Suppressor macrophage (primary cell): ENCODE data around the gene CTSL.

ENCODE experiments used
- DNase-seq, 4 experiments: peaks; one replicate each; pipeline ENCODE4 v3.0.0-alpha.2; 2020 to 2022
- total RNA-seq, 17 experiments: gene quantifications; one replicate each; lab custom pipeline; 2026; ENCODE audit warnings: mixed read lengths in 6 of 17, inconsistent platforms in 3 of 17; lab: John Stamatoyannopoulos, UW

The CTSL gene
- 604 to 1,602 (median 1,056) reads per million in 17 experiments for total RNA-seq

DNA sequence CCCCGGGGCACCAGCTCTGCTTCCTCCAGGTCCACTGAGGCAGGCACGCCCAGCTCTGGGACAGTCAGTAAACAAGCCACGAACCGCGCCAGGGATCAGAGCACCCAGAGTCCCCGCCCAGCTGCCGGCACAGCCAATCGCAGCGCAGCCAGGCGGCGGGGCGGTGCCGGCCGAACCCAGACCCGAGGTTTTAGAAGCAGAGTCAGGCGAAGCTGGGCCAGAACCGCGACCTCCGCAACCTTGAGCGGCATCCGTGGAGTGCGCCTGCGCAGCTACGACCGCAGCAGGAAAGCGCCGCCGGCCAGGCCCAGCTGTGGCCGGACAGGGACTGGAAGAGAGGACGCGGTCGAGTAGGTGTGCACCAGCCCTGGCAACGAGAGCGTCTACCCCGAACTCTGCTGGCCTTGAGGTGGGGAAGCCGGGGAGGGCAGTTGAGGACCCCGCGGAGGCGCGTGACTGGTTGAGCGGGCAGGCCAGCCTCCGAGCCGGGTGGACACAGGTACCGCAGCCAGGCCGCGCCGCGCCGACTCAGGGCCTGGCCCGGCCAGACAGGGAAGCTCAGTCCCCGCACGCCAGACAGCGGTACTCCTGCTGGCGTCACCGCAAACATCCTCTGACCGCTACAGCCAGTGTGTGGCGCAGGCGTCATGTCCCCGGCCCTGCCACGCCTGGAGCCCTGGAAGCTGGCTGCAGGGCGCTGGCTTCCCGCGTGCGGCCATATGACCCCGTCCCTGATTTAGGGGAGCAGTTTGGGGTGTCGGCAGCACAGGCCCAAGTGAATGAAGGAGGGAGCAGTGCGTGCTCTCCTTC is at the start of gene CTSL:
Gene CTSL (plus strand): TSS at position 220 of the 810 bp plus-strand sequence. CDS start 1,485 bp downstream, outside the sequence.
- DNase-seq: peak; percentile 94 to 96 (median 95)

DNA sequence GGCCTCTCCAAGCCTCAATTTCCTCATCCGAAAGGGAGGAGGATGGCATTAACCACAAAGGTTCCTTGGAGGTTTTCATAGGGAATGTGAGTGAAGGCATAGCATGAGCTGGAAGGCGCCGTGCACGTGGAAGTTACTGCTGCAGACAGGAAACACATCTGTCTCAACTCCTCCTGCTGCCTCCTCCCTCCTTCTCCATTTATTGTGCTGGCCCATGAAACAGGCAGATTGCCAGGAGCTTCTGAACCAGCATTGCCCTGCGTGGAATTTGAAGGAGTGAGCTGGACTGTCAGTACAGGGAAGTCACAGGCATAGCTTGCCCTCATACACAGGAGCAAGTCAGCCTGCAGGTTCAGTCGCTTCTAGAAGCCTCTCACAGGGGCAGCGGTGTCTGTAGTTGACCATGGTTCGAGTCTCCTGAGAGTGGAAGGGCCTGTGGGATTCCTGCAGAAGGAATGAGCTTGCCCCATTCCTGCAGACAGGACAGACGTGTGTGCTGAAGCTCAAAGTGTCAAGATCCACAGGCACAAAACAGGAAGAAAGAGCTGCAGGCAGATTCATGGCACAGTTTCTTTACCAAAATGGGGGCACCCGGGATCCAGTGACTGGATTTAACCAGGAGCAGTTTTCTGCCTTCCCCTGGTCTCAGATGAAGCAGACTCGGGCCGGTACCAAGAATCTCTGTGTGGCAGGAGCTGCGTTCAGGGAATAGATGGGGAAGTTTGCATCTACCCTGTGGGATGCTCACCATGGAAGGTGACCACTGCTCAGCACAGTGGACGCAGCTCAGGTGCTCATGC is 48.7 kb upstream of the CTSL start:
- peak; percentile 74 to 82 (median 78) for DNase-seq

- DNase-seq: no peak
Measured at GRCh38 chr9:87677776-87678587, 47.9 kb upstream of the CTSL start.

DNA sequence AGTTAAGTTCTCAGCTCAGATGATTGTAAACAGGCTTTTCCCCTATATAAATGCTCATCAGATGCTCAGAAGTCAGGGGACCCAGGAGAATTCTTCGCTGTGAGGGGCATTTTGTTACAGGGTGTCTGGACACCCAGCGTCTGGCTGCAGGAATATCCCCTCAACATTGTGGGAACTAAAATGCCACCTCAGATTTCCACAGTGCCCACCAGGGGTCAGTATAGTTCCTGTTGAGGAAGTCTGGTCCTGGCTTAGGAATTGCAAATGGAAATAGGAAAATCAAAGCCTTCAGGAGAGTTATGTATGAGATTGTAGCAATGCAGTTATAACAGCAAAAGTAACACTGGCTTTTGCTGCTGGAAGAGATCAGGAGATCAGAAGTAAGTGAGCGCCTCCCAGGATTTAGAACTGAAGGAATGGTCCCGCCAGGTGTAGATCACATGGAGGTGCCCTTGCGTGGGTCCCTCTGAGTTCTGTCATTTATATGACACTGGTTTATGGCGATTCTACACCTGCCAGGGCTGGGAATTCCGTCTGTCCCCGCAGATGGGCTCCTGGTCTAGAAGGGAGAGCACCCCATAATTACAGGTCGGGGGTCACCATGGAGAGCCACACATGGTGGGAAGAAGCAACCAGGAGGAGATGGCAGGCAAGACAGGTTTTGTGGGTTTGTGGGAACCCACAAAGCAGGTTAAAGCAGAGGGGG is 47.1 kb upstream of the CTSL start:
- peak; percentile 71 to 84 (median 76) for DNase-seq

GRCh38 chr9:87681271-87682061 is 44.5 kb upstream of the CTSL start:
- DNase-seq: no peak

GRCh38 chr9:87682085-87682484 is 43.8 kb upstream of the CTSL start:
- DNase-seq: no peak

DNA sequence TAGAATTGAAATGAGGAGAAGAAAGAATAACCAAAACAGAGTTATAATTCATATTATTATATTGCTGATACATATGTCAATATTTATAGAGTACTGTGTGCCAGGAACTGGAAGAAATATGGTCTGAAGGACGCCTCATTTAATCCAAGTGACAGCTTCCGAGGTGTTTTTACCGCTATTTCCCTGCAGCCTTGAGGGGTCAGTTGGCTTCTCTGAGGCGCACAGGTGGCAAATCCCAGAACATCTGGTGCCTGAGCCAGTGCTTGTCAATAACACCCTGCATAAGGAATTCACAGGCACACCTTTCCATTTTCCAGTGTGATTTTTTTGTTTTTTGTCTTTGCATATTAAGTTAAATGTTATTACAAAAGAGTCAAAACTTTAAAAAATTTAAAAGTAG is 43.3 kb upstream of the CTSL start:
- no peak for DNase-seq

DNA sequence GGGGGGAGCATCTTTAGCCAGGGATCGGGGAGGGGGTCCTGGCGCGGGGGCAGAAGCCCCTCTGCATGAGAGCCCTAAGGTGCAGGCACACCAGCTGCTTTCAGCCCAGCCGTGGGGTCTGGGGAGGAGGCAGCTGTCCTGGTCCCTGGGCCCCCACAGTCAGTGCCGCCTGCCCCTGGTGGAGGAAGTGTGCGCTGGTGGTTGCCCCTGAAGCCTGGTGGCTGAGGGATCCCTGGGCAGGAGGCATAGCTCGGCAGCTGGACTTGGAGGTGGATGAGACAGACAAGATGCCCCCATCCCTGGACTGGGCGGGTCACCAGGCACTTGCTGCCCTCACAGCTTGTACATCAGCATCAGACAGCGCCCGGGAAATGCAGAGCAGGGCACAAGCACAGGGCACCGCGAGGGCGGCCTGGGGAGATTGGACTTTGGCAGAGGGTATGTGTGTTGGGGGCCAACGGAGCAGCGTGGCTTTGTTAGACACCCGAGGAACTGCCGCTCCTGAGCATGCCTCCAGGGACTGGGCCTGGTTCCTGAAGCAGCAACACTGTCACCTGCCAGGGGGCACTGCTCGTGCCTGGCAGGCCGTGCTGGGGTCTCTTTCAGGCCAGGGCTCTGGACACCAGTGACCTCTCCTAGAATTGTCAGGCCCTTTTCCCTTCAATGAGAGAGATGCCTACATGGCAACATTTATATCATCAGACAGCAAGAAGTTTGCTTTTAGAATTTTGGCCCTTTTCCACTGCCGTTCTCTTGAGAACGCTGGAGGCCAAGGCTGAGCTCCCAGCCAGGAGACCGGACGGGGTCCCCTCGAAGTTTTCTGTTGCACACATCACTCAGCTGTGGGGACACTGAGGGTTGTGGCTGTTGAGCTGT is 41.9 kb upstream of the CTSL start:
- DNase-seq: no peak

DNA sequence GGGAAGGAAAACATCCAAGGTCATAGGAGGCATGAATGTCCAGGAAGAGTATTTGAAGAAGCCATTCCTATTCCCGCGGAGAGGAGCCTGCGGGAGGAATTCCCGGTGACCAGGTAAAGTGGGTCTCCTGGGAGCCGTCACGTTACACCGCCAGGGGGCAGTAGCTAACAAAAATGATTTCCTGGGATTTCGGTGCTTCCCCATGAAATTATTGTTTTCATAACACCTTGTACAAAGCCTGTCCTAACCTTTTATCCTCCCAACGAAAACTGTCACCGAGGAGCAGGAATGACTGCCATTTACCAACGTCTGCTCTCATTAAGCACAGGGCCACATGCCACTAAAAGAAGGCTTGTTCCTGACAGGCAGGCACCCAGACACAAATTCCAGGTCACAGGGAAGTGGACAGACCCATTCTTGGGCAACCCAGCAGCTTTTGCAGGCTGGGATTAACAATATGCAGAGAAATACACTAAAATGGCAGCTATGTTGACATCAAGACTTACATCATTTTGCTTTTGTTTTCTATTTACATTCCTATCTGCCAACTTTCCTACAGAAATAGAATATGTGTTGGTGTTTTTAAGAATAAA is 41.2 kb upstream of the CTSL start:
- peak in 3 of 4 experiments; percentile 34 to 47 (median 41) for DNase-seq

- peak; percentile 45 to 74 (median 63) for DNase-seq
Measured at GRCh38 chr9:87685441-87685840, 40.5 kb upstream of the CTSL start.

DNA sequence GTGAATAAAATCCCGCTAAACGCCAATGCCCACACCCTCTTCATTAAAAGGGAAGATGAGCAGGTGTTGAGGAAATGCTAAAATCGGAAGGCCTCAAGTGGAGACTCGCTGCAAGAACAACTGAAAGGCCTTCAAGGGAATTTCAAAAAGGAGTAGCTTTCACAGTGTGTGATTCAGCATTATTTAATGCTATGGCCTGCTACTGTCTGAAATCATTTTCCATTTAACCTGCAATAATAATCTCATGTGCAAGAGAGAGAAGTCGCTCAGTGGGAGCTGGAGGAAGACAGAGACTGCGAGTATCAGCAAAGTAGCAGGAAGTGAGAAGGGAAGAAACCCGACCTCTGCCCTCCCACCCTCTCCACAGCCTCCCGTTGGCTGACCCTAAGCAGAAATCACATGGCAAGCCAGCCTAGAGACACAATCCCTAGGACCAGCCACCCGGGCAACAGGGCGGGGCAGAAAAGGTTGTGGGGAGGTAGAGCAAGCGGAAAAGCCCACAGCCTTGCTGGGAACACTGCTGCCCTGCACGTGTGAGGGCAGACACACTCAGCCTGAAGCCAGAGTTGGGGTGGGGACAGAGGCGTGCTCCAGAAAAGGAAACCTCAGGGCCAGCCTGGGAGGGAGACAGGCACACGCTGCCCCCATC is 39.9 kb upstream of the CTSL start:
- peak; percentile 81 to 93 (median 92) for DNase-seq

- no peak for DNase-seq
Measured at GRCh38 chr9:87686520-87687090, 39.3 kb upstream of the CTSL start.

DNA sequence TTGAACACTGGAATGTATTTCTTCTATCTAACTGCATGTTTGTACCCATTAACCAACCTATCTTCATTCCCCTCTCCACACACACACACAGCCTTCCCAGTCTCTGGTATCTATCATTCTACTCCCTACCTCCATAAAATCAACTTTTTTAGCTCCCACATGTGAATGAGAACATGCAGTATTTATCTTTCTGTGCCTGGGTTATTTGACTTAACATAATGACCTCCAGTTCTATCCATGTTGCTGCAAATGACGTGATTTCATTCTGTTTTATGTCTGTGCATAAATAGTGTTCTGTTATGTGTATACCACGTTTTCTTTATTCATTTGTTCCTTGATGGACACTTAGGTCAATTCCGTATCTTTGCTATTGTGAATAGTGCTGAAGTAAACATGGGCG is 38.7 kb upstream of the CTSL start:
- no peak for DNase-seq

DNA sequence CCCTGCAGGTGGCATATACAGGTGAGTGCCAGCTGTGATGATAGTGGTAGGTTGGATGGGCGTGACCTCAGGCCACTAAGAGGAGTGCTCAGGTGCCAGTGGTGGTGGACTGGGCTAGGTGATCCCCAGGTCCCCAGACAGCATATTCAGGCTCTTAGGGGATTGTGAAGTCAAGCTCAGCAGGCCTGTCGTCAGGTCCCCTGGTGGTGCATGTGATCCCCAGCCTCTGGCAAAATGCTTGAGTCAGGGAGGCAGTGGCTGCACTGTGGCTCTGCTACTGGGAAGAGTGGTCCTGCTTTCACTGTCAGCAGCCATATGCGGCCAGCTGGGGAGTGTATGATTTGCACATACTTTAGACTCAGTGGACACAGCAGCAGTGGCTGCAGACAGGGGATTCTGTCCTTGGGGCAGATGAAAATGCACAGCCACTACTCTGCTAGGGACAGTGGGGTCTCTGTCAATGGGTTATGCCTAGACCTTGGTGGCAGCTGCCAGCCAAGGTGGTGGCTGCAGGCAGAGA is 31.6 kb upstream of the CTSL start:
- no peak for DNase-seq

DNA sequence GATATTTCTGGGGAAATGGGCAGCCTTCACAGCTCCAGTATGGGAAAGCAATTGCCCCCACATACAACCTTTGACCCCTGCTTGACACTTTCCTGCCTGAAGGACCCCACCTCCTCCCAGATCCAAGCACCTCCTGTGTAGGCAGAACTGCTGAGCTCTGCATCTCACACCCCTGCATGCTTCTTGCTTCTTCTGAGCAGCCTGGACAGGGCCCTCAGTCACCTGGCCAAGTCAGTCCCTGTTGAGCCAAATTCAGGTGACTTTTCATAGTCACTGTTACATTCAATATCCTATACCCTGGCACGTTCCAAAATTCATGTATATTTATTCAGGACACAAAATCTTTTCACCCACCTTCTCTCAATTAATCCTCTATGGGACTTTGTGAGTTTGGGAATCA is 30.4 kb upstream of the CTSL start:
- no peak for DNase-seq

DNA sequence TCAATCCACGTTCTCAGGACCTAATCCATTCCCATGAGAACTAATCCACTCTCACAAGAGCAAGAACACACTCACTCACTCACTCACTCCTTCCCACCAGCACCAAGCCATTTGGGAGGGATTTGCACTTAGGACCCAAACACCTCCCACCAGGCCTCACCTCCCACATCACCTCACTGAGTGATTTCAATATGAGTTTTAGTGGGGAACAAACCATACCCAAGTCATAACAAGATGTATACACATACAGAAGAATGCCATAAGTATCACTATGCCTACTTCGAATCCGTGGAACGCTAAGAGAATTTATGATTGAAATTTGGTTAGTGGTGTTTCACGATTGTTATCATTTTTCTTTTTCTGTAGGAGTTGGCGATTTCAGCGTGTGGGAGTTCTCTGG is 29.3 kb upstream of the CTSL start:
- DNase-seq: no peak

- DNase-seq: no peak
Measured at GRCh38 chr9:87698069-87698809, 27.7 kb upstream of the CTSL start.

DNA sequence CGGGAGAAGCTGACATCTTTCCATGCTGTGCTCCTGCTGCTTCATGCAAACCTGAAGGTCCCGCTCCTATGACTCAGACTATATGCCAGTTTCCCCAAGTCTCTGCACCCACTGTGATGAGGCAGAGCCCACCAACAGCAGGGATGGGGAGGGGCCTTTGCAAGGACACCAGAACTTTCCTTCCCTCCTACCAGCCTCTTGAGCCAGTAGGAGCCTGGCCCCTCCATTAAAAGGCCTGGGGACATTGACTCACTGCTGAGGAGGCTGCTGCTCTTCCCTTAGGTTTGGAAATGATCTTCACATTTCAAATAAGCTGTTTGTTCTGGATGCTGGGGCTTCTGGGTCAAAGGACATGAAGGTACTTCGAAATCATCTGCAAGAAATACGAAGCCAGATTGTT is 26.1 kb upstream of the CTSL start:
- no peak for DNase-seq
